H1 (cell line): Measurements from ENCODE around the gene ATF7. TPM values are rescaled to one million over a fixed set of nuclear protein-coding genes. Genes with fewer than 3 reads are reported as not detected.

Experiments used
- CTCF ChIA-PET: fragments of 300-600 bp; sonication (Branson Sonifier 250); formaldehyde crosslinking; loops from one replicate; lab custom pipeline; 2021; ENCODE audit not compliant: partially characterized antibody; lab: Charles Lee
- POLR2A ChIA-PET: fragments of 300-600 bp; sonication (Branson Sonifier 250); formaldehyde crosslinking; loops from one replicate; lab custom pipeline; 2021; ENCODE audit warnings: inconsistent platforms; ENCODE audit not compliant: partially characterized antibody; lab: Charles Lee
- DNase-seq, 2 experiments: peaks; one replicate each; pipeline versions ENCODE4 v3.0.0 to v3.0.0-alpha.2; 2010 to 2022; ENCODE audit warnings: low spot score in 2 of 2, low read depth in 1 of 2, mixed read lengths in 1 of 2
- FAIRE-seq: peaks from 2 replicates; lab custom pipeline; 2011; peaks lifted over from hg19 to GRCh38; lab: Jason Lieb, UNC
- H2AFZ ChIP-seq: 2 replicates; pipeline ENCODE4 v1.8.1; 2012; ENCODE audit warnings: low read length, inconsistent platforms
- H2AK5ac ChIP-seq: 2 replicates; pipeline ENCODE4 v1.6.1; 2013; ENCODE audit warnings: low read depth, low read length
- H2BK120ac ChIP-seq: replicated peaks from 2 replicates; pipeline ENCODE3; 2013; ENCODE audit warnings: low read depth, low read length, inconsistent platforms
- H2BK12ac ChIP-seq: 2 replicates; pipeline ENCODE4 v1.6.1; 2013; ENCODE audit warnings: low read depth, low read length
- H2BK15ac ChIP-seq: 2 replicates; pipeline ENCODE4 v1.6.1; 2013; ENCODE audit warnings: low read length
- H2BK20ac ChIP-seq: 2 replicates; pipeline ENCODE4 v1.6.1; 2013; ENCODE audit warnings: low read length
- H2BK5ac ChIP-seq: 2 replicates; pipeline ENCODE4 v1.6.1; 2013; ENCODE audit warnings: low read depth, low read length
- H3K14ac ChIP-seq: 2 replicates; pipeline ENCODE4 v1.6.1; 2013; ENCODE audit warnings: inconsistent platforms; ENCODE audit not compliant: insufficient read length
- H3K18ac ChIP-seq: 2 replicates; pipeline ENCODE4 v1.6.1; 2013; ENCODE audit warnings: low read length; ENCODE audit errors: extremely low read depth
- H3K23ac ChIP-seq: 2 replicates; pipeline ENCODE4 v1.6.1; 2013; ENCODE audit warnings: inconsistent platforms; ENCODE audit not compliant: insufficient read length
- H3K23me2 ChIP-seq: 2 replicates; pipeline ENCODE4 v1.6.1; 2013; ENCODE audit warnings: low read depth, low read length
- H3K27ac ChIP-seq: 2 replicates; pipeline ENCODE4 v1.6.1; 2011; ENCODE audit warnings: low read depth, low read length, inconsistent platforms
- H3K27me3 ChIP-seq, 4 experiments: replicated peaks in 1 of 4; 1 replicate in 1 of 4; 2 replicates in 3 of 4; pipeline versions ENCODE4 v1.6.1 to v1.8.1; 2011 to 2013; ENCODE audit warnings: low read length in 3 of 4, mild to moderate bottlenecking in 3 of 4, inconsistent platforms in 2 of 4, mixed read lengths in 2 of 4, moderate library complexity in 1 of 4; ENCODE audit not compliant: control insufficient read depth in 3 of 4, insufficient read depth in 3 of 4; ENCODE audit errors: extremely low read depth in 1 of 4
- H3K36me3 ChIP-seq, 4 experiments: 2 replicates each; pipeline versions ENCODE4 v1.6.1 to v1.8.1; 2011 to 2013; ENCODE audit warnings: mild to moderate bottlenecking in 4 of 4, low read length in 3 of 4, moderate library complexity in 2 of 4, control low read depth in 1 of 4, inconsistent platforms in 1 of 4; ENCODE audit not compliant: insufficient read depth in 4 of 4, control insufficient read depth in 2 of 4
- H3K4ac ChIP-seq: replicated peaks from 2 replicates; pipeline ENCODE3; 2013; ENCODE audit warnings: low read length, low read depth, mixed read lengths, inconsistent platforms; ENCODE audit not compliant: insufficient read length
- H3K4me1 ChIP-seq, 4 experiments: replicated peaks in 1 of 4; 1 replicate in 1 of 4; 2 replicates in 3 of 4; pipeline versions ENCODE4 v1.6.1 to v1.8.1; 2011 to 2013; ENCODE audit warnings: low read length in 3 of 4, inconsistent platforms in 2 of 4, mixed read lengths in 1 of 4; ENCODE audit not compliant: insufficient read depth in 4 of 4, control insufficient read depth in 3 of 4
- H3K4me2 ChIP-seq, 2 experiments: 2 replicates each; pipeline versions ENCODE4 v1.6.1 to v1.8.1; 2011 to 2013; ENCODE audit warnings: low read depth in 2 of 2, low read length in 2 of 2, control low read depth in 1 of 2, inconsistent platforms in 1 of 2, mild to moderate bottlenecking in 1 of 2; ENCODE audit not compliant: insufficient read depth in 1 of 2
- H3K4me3 ChIP-seq, 4 experiments: fragments of 200-600, 300-600 bp in 1 of 4; sonication (generic), shearing (Covaris generic), sonication (Bioruptor Twin) in 1 of 4; 2 replicates each; pipeline versions ENCODE4 v1.5.1 to v1.8.1; 2011 to 2016; ENCODE audit warnings: low read length in 4 of 4, low read depth in 3 of 4, control low read depth in 2 of 4, inconsistent platforms in 2 of 4, mild to moderate bottlenecking in 2 of 4, mixed read lengths in 1 of 4, moderate library complexity in 1 of 4; ENCODE audit not compliant: insufficient read depth in 2 of 4; ENCODE audit errors: extremely low read depth in 1 of 4
- H3K56ac ChIP-seq: replicated peaks from 2 replicates; pipeline ENCODE3; 2013; ENCODE audit warnings: low read depth, mild to moderate bottlenecking, mixed read lengths, low read length, inconsistent platforms; ENCODE audit not compliant: insufficient read length
- H3K79me1 ChIP-seq: 2 replicates; pipeline ENCODE4 v1.6.1; 2013; ENCODE audit warnings: low read depth, low read length, control low read depth
- H3K79me2 ChIP-seq, 2 experiments: 2 replicates each; pipeline versions ENCODE4 v1.6.1 to v1.8.1; 2012 to 2013; ENCODE audit warnings: low read length in 2 of 2, mild to moderate bottlenecking in 2 of 2, inconsistent platforms in 1 of 2; ENCODE audit not compliant: insufficient read depth in 2 of 2, control insufficient read depth in 1 of 2
- H3K9ac ChIP-seq, 4 experiments: replicated peaks in 1 of 4; 1 replicate in 1 of 4; 2 replicates in 3 of 4; pipeline versions ENCODE4 v1.6.1 to v1.8.1; 2011 to 2013; ENCODE audit warnings: low read depth in 3 of 4, low read length in 3 of 4, control low read depth in 2 of 4, mild to moderate bottlenecking in 2 of 4, moderate library complexity in 2 of 4, inconsistent platforms in 1 of 4; ENCODE audit errors: extremely low read depth in 1 of 4
- H3K9me3 ChIP-seq, 2 experiments: 2 replicates each; pipeline versions ENCODE4 v1.6.1 to v1.8.1; 2012 to 2013; ENCODE audit warnings: mild to moderate bottlenecking in 2 of 2, moderate library complexity in 2 of 2, control low read depth in 1 of 2, inconsistent platforms in 1 of 2, low read depth in 1 of 2, low read length in 1 of 2, mixed read lengths in 1 of 2; ENCODE audit not compliant: insufficient read depth in 2 of 2
- H4K20me1 ChIP-seq, 2 experiments: replicated peaks in 1 of 2; 2 replicates each; pipeline versions ENCODE3 to v1.8.1; 2011 to 2013; ENCODE audit warnings: inconsistent platforms in 2 of 2, low read length in 2 of 2, mild to moderate bottlenecking in 1 of 2; ENCODE audit not compliant: insufficient read depth in 2 of 2, control insufficient read depth in 1 of 2
- H4K5ac ChIP-seq: 2 replicates; pipeline ENCODE4 v1.6.1; 2013; ENCODE audit warnings: low read length, low read depth, mixed read lengths, inconsistent platforms; ENCODE audit not compliant: insufficient read length
- H4K8ac ChIP-seq: 2 replicates; pipeline ENCODE4 v1.8.0; 2013; ENCODE audit warnings: mild to moderate bottlenecking, moderate library complexity, low read length, inconsistent platforms; ENCODE audit not compliant: insufficient read depth; ENCODE audit errors: extremely low read depth
- H4K91ac ChIP-seq: replicated peaks from 2 replicates; pipeline ENCODE3; 2013; ENCODE audit warnings: low read length, mixed read lengths, inconsistent platforms; ENCODE audit not compliant: insufficient read length
- GABPA ChIP-seq: IDR thresholded peaks from 2 replicates; pipeline ENCODE4 v1.6.1; 2011; ENCODE audit warnings: mild to moderate bottlenecking, low read length, moderate library complexity, borderline replicate concordance; ENCODE audit not compliant: insufficient read depth
- WGBS, 2 experiments: shearing (Covaris generic) in 1 of 2; methylation state at CpG; one replicate each; pipeline versions ENCODE4 v1.1.6 to v1.1.7; 2013 to 2015; ENCODE audit warnings: low lambda C conversion rate in 2 of 2, mixed read lengths in 2 of 2, inconsistent platforms in 1 of 2, low coverage in 1 of 2, missing lambda C conversion rate in 1 of 2; ENCODE audit not compliant: insufficient replicate concordance in 2 of 2, insufficient coverage in 1 of 2, insufficient read length in 1 of 2; ENCODE audit errors: extremely low coverage in 1 of 2, missing lambda C conversion rate in 1 of 2; 5-methylcytosine and 5-hydroxymethylcytosine counted together
- polyA plus RNA-seq, 7 experiments: library from polyadenylated mRNA; depleted of rRNA in 3 of 7; stranded (reverse) in 5 of 7; unstranded in 2 of 7; fragments of >200 nt in 5 of 7; fragments of 200-250 nt in 2 of 7; gene quantifications; 1 replicate in 5 of 7; 2 replicates in 1 of 7; 4 replicates in 1 of 7; pipeline versions ENCODE4 v1.2.1 to v1.2.3, GENCODE V29; 2011 to 2013; ENCODE audit warnings: missing spikeins in 2 of 7, mixed read lengths in 2 of 7
- total RNA-seq: library from RNA; stranded (reverse); fragmentation: NEBNext Ultra II Directional; extraction: Animal tissue kit (Norgen Biotek cat#: 25700); gene quantifications from 2 replicates; pipeline ENCODE4 v1.2.1, GENCODE V29; 2021

Gene ATF7
- total and polyA plus RNA-seq, 2 of the 8 experiments (the other 6 are each of a cell fraction or from before 2014, with no cell fraction given): 10.1 to 16.6 TPM

GRCh38 chr12:53622724-53623123 is 3.5 kb downstream of the ATF7 start:
- no peak overlapping the region for H2BK15ac ChIP-seq
- FAIRE-seq (no peak), DNase-seq (no peak)
- H3K4me2 ChIP-seq: no peak overlapping the region
- H2BK5ac ChIP-seq: no peak overlapping the region
- H3K4ac ChIP-seq: no peak overlapping the region
- H3K4me3 ChIP-seq: no peak overlapping the region
- ChIA-PET CTCF (interaction anchor here (0.6 to 2.0 kb wide), 8 partner anchors 8 to 121 kb away, joined by 3 to 10 read pairs (median 3); partner anchors contain the start of gene ATP5MC2), POLR2A (interaction anchor here (0.8 to 10.4 kb wide), 3 partner anchors 34 to 54 kb away, joined by 3 to 53 read pairs (median 3); partner anchors contain the start of gene ATP5MC2)
- no peaks in the 10 kb centered on the region for H3K36me3 ChIP-seq
- peaks cover 3% of the 10 kb centered on the region; the same call in 1 of the 2 replicates for H3K79me1 ChIP-seq
- no peak overlapping the region; the same call in 1 of the 2 replicates for H4K8ac ChIP-seq
- H2AFZ ChIP-seq: no peak overlapping the region
- H2AK5ac ChIP-seq: no peak overlapping the region
- H3K4me1 ChIP-seq: peaks cover 0 to 7% (median 3%) of the 10 kb centered on the region in 4 experiments; a peak in 4 of 7 replicates
- 91% methylated on average over 5 of the region's 5 CpGs; no CpG with 5 or more reads in 1 of the 2 experiments for WGBS, 2 experiments
- H4K5ac ChIP-seq: no peak overlapping the region
- no peak overlapping the region for H2BK120ac ChIP-seq
- H3K27me3 ChIP-seq: no peaks in the 10 kb centered on the region
- no peak overlapping the region for H3K9ac ChIP-seq
- H3K23me2 ChIP-seq: peaks cover 2% of the 10 kb centered on the region; the same call in 1 of the 2 replicates
- no peak for TF ChIP-seq GABPA
- H3K56ac ChIP-seq: no peak overlapping the region
- no peak overlapping the region for H4K91ac ChIP-seq
- no peaks in the 10 kb centered on the region for H4K20me1 ChIP-seq
- H3K14ac ChIP-seq: no peak overlapping the region
- H3K23ac ChIP-seq: no peak overlapping the region
- H3K79me2 ChIP-seq: peaks cover 0 to 41% of the 10 kb centered on the region in 2 experiments; a peak in 2 of 4 replicates
- H3K9me3 ChIP-seq: no peaks in the 10 kb centered on the region
- no peak overlapping the region for H2BK20ac ChIP-seq
- H2BK12ac ChIP-seq: no peak overlapping the region
- no peak overlapping the region for H3K18ac ChIP-seq
- H3K27ac ChIP-seq: no peak overlapping the region
